NCI-H524 (cell line): Measurements from ENCODE around the gene MYH6.
"Not testable (repeated sequence)": the region's sequence is repeated elsewhere in the genome, so short reads cannot be mapped to it uniquely, and the experiment has no call there.

Source experiments
- DNase-seq, 2 experiments: peaks; one replicate each; lab custom pipeline; 2025; lab: John Stamatoyannopoulos, UW

The MYH6 gene

GRCh38 chr14:23436327-23437132, 28.5 kb upstream of the MYH6 start:
- DNase-seq = peak in 1 of 2 experiments; percentile 64

DNA sequence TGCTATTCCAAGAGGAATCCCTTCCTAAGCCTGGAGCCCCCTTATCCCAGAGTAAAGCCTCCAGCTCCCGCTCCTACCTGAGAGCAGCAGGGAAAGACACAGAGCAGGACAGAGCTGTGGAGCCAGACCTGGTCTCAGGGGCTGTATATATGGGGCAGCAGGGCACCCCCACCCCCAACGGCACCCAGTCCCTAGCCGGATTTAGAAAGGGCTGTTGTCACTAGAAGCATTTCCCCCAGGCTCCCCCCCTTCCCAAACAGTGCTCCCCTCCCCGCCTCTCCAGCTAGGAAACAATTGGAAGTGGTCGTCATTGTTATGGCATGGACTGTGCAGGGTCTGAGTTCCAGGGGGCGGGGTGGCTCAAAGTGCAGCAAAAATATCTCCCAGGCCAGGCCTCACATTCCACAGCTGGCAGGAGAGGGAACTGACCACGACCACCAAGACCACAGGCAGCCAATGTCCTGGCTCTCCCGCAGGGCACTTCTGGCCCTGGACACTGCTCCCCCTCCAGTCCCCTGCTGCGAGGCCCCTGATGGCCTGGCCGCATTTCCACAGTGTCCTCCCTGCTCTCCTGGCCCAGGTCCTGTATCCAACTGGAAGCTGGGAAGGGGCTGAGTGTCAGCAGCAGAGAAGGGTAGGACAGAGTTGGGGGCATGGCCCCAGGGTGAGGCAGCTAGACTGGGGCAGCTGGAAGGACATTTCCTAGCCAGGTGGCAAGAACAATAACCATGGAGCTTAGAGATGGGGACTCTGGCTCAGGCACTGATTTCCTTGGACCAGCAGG, 27.7 kb upstream of the MYH6 start, which contains the start of gene MYH7:
MYH7 (minus strand) TSS at position 118 of the 784 bp plus-strand sequence. CDS start 1,928 bp downstream, outside the sequence.
- no peak for DNase-seq

GRCh38 chr14:23434488-23435222, 26.6 kb upstream of the MYH6 start:
- no peak for DNase-seq

GRCh38 chr14:23433457-23433856, 25.4 kb upstream of the MYH6 start:
- no peak for DNase-seq

DNA sequence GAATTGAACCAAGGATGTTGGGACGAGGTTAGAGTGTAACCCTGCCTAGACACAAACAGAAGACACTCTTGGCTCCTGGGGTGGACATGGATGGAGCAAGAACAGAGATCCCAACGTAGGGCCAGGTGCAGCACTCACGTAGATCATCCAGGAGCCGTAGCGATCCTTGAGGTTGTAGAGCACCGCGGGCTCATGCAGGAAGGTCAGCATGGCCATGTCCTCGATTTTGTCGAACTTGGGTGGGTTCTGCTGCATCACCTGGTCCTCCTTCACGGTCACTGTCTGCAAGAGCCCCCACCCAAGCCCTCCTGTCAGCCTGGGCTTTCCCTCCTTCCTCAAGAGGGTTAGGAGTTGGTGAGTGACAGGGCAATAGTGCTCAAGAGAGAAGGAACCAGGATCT, 24.9 kb upstream of the MYH6 start:
- no peak for DNase-seq

DNA sequence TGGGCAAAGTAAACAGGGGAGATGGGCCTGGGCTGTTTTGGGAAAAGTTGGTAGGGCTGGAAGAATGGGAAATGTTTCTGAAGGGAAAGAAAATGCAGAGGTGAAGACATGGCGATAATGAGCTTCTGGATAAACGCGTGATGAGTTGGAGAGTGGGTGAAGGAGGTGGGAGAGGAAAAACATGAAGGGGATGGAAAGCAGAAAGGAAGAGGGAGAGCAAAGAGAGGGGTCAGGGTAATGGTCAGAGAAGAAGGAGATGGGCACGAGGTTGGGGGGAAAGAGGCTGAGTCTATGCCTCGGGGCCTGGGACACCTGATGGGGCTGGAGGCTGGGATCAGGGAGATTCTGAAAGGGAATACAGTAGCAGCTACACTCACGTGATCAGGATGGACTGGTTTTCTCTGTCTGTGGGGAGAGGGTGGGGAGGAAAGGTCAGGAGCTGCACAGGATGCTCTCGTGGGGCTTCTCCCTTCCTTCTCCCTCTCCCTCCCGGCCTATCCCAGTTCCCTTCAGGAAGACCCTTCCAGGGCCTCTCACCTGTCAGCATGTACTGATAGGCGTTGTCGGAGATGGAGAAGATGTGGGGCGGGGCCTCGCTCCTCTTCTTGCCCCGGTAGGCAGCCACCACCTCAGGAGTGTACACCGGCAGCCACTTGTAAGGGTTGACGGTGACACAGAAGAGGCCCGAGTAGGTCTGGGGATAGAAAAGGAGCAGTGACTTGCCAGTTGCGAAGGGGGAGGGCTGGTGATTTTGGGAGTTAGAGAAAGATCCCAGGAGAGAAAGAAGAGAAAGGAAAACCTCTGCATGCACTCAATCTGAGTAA, 24.2 kb upstream of the MYH6 start:
- DNase-seq = no peak

DNA sequence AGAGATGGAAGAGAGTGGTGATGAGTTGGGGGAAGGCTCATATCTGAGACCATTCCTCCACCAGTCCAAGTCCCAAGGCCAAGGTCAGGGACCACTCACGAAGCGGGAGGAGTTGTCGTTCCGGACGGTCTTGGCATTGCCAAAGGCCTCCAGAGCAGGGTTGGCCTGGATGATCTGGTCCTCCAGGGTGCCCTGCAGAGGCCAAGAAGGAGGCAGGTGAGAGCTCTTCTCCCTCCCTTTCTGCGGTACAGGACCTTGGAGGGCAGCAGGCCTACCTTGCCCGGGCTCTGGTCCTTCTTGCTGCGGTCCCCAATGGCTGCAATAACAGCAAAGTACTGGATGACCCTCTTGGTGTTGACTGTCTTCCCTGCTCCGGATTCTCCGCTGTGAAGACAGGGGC, 23.4 kb upstream of the MYH6 start:
- no peak for DNase-seq

GRCh38 chr14:23430723-23431085, 22.6 kb upstream of the MYH6 start:
- DNase-seq = peak in 1 of 2 experiments; percentile 48

DNA sequence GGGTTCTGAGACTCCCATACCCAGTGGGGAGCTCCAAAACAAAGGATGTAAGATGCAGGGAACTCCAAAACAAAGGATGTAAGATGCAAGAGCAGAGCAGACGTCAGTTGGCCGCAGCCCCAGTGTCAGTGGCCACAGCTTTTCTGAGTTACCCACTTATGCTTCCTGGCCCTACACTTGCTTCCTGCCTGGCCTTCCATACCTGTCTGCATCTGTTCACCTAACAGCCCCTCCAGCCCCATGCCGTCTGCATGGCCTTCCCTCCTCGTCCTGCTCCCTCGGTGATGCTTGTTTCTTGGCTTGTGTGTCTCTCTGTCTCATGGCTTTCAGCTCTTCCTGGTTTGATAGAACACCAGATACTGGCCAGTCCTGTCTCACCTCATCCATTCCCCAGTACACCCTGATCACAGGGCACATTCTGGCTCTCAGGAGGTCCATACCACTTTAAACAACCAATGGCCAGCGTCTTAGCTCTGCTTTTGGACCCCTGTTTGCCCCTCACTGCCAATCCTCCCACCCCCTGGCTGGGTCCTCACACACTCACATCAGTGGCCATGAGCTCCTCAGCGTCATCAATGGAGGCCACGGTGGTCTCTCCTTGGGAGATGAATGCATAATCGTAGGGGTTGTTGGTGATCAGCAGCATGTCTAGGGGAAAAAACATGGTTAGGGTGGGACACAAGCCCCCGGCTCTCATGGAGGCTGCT, 22.1 kb upstream of the MYH6 start:
- DNase-seq = no peak

GRCh38 chr14:23428686-23429495, 20.8 kb upstream of the MYH6 start:
- DNase-seq = no peak

DNA sequence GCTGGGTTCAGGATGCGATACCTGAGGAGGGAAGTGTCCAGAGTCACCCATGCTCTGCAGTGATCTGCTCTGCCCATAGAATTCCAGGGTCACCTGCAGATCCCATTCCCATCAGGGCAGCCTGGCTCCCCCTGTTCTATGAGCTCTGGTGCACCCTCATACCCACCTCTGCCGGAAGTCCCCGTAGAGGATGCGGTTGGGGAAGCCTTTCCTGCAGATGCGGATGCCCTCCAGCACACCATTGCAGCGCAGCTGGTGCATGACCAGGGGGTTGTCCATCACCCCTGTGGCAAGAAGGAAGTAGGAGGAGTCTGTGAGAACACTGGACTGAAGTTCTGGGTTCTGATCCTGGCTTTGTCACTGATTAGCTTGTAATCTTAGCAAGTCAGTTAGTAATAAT, 17.7 kb upstream of the MYH6 start:
- not testable (repeated sequence) for DNase-seq

GRCh38 chr14:23425169-23425568, 17.1 kb upstream of the MYH6 start:
- DNase-seq = no peak

- no peak for DNase-seq
Measured at GRCh38 chr14:23423657-23424056, 15.6 kb upstream of the MYH6 start.

DNA sequence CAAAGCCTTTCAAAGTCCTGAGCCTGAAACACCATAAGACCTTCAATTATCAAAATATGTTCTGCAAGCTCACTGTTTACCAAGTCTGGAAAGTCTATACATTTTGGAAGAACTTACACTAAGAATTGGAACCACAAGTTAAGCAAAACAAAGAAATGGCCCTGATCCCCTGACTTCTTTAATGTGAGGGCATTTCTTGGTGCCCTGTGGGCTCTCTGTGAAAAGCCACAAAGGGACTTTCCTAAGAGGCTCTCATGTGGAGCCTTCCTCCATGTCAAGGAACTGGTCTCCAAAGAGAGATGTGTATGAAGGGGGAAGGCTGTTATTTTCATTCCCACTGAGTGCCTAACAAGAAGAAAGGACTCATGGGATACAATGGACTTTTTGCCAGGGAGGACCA, 13.5 kb upstream of the MYH6 start:
- DNase-seq = no peak

GRCh38 chr14:23419646-23420045, 11.6 kb upstream of the MYH6 start:
- not testable (repeated sequence) for DNase-seq

DNA sequence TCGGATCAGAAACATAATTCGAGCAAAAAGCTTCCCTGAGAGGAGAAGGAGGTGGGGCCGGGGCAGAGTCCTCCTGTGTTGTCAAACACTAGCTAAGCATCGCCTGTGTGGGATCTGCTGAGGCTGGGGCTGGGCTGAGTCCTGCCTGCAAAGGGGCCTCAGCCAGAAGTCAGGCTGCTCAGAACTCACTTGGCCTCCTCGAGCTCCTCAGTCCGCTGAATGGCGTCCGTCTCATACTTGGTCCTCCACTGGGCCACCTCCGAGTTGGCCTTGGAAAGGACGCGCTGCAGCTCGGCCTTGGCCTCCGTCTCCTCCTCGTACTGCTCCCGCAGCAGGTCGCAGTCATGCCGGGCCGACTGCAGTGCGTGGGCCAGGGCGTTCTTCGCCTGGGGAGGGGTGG, 9.9 kb upstream of the MYH6 start:
- no peak for DNase-seq

- not testable (repeated sequence) for DNase-seq
Measured at GRCh38 chr14:23417269-23417668, 9.2 kb upstream of the MYH6 start.

DNA sequence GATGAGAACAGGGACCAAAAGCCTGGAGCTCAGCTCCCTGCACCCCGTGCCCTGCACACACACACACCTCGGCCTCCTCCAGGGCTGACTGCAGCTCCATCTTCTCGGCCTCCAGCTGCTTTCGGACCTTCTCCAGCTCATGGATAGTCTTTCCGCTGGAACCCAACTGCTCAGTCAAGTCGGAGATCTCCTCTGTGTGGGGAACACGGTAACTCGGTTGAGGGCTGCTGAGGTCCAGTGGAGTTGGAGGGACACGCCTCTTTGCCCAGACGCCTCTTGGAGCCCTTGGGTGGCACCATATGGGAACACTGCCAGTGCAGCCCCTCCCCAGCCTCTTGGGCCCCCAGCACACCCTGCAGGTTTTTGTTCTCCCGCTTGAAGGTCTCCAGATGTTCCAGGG, 8.7 kb upstream of the MYH6 start:
- DNase-seq = no peak

- no peak for DNase-seq
Measured at GRCh38 chr14:23415821-23416778, 8.0 kb upstream of the MYH6 start.
